HepG2 (cell line): ENCODE data around the gene GPN1. TPM values are rescaled to one million over a fixed set of nuclear protein-coding genes. Genes with fewer than 3 reads are reported as not detected.

ENCODE experiments used
- ATAC-seq: fragments of 200-7000 bp; cut with Tn5 transposase; 3 replicates; pipeline ENCODE4 v1.9.1; 2020; ENCODE audit warnings: mild to moderate bottlenecking, moderate library complexity
- BruUV-seq: library from RNA; stranded (reverse); fragments of 400-500 nt; replicated peaks from 2 replicates; lab custom pipeline; 2021; lab: Mats Ljungman, UMichigan
- CTCF ChIA-PET: fragments of 300-600 bp; formaldehyde crosslinking; extraction: SDS; loops from one replicate; lab custom pipeline; 2021; ENCODE audit warnings: low total read pairs, inconsistent platforms, low intra/inter-chr PET ratio; lab: Yijun Ruan, JAX
- POLR2A ChIA-PET: fragments of 350-600 bp; sonication (Branson Sonifier 250); formaldehyde crosslinking; loops from one replicate; lab custom pipeline; 2020; ENCODE audit warnings: antibody characterized with exemption, inconsistent platforms; lab: Yijun Ruan, JAX
- DNase-seq: peaks from one replicate; pipeline ENCODE4 v3.0.0-alpha.2; 2015; ENCODE audit warnings: low spot score
- FAIRE-seq: peaks from 3 replicates; lab custom pipeline; 2011; peaks lifted over from hg19 to GRCh38; lab: Jason Lieb, UNC
- H2AFZ ChIP-seq: one replicate; pipeline ENCODE4 v1.6.1; 2011; ENCODE audit warnings: low read length, inconsistent platforms
- H3K27ac ChIP-seq: fragments of 300-600 bp; 3 replicates; pipeline ENCODE4 v1.8.0; 2011; ENCODE audit warnings: mixed run types, mild to moderate bottlenecking, mixed read lengths, low read length, inconsistent platforms; ENCODE audit not compliant: insufficient read depth; ENCODE audit errors: extremely low read length
- H3K27me3 ChIP-seq, 2 experiments: fragments of 200-600 bp in 1 of 2; 2 replicates in 1 of 2; 3 replicates in 1 of 2; pipeline versions ENCODE4 v1.6.0 to v1.8.0; 2011; ENCODE audit warnings: low read length in 2 of 2, mild to moderate bottlenecking in 2 of 2, moderate library complexity in 2 of 2, inconsistent platforms in 1 of 2; ENCODE audit not compliant: insufficient read depth in 2 of 2, control insufficient read depth in 1 of 2
- H3K36me3 ChIP-seq, 2 experiments: fragments of 200-600 bp in 1 of 2; replicated peaks in 1 of 2; 2 replicates in 1 of 2; 3 replicates in 1 of 2; pipeline versions ENCODE4 v1.5.1 to v1.8.0; 2011; ENCODE audit warnings: low read length in 2 of 2, inconsistent platforms in 1 of 2; ENCODE audit not compliant: insufficient read depth in 2 of 2, control insufficient read depth in 1 of 2
- H3K4me1 ChIP-seq: 2 replicates; pipeline ENCODE4 v1.5.1; 2012; ENCODE audit warnings: low read length, inconsistent platforms; ENCODE audit not compliant: insufficient read depth
- H3K4me2 ChIP-seq: 2 replicates; pipeline ENCODE4 v1.6.0; 2011; ENCODE audit warnings: low read depth, low read length, inconsistent platforms
- H3K4me3 ChIP-seq, 3 experiments: fragments of 200-600 bp in 1 of 3; sonication (generic), shearing (Covaris generic) in 1 of 3; replicated peaks in 1 of 3; 2 replicates each; pipeline ENCODE4 v1.5.1; 2011 to 2016; ENCODE audit warnings: low read length in 3 of 3, inconsistent platforms in 2 of 3, low read depth in 2 of 3, mild to moderate bottlenecking in 2 of 3, control low read depth in 1 of 3, mixed read lengths in 1 of 3; ENCODE audit not compliant: insufficient read depth in 1 of 3
- H3K79me2 ChIP-seq: one replicate; pipeline ENCODE4 v1.6.1; 2011; ENCODE audit warnings: low read length, inconsistent platforms; ENCODE audit not compliant: insufficient read depth
- H3K9ac ChIP-seq: 2 replicates; pipeline ENCODE4 v1.6.0; 2011; ENCODE audit warnings: mild to moderate bottlenecking, low read depth, low read length, inconsistent platforms; ENCODE audit not compliant: insufficient read depth
- H3K9me3 ChIP-seq: 2 replicates; pipeline ENCODE4 v1.5.1; 2012; ENCODE audit warnings: mild to moderate bottlenecking, low read length
- H4K20me1 ChIP-seq: 2 replicates; pipeline ENCODE4 v1.6.0; 2011; ENCODE audit warnings: inconsistent platforms, mild to moderate bottlenecking, low read length, moderate library complexity; ENCODE audit not compliant: insufficient read depth
- KLF13 ChIP-seq: sonication (generic); formaldehyde crosslinking; IDR thresholded peaks from 2 replicates; pipeline ENCODE4 v1.4.0; 2020; ENCODE audit warnings: mild to moderate bottlenecking, missing genetic modification reagents
- MAFF ChIP-seq: IDR thresholded peaks from 2 replicates; pipeline ENCODE4 v1.6.1; 2011; ENCODE audit warnings: low read depth, low read length, improper control_type of control experiment
- MAFK ChIP-seq, 2 experiments: IDR thresholded peaks in 1 of 2; conservative IDR thresholded peaks in 1 of 2; 2 replicates each; pipeline ENCODE4 v1.6.1; 2011; ENCODE audit warnings: improper control_type of control experiment in 2 of 2, low read length in 2 of 2
- TAF15 ChIP-seq: fragments of 200-400 bp; formaldehyde crosslinking; IDR thresholded peaks from one replicate; pipeline ENCODE4 v1.6.1; 2018; ENCODE audit warnings: mild to moderate bottlenecking, low read depth, low read length; ENCODE audit not compliant: poor library complexity, severe bottlenecking
- TCF7 ChIP-seq: sonication (generic); IDR thresholded peaks from 2 replicates; pipeline ENCODE4 v1.6.1; 2016; ENCODE audit warnings: antibody characterized with exemption, low read depth
- TGIF2 ChIP-seq: IDR thresholded peaks from 2 replicates; pipeline ENCODE4 v1.6.1; 2016; ENCODE audit warnings: control low read depth, missing compliant biosample characterization
- ZNF30 ChIP-seq: sonication (generic); formaldehyde crosslinking; IDR thresholded peaks from 2 replicates; pipeline ENCODE4 v1.5.0; 2020; ENCODE audit warnings: mild to moderate bottlenecking, missing genetic modification reagents
- ZNF570 ChIP-seq: sonication (generic); formaldehyde crosslinking; IDR thresholded peaks from 2 replicates; pipeline ENCODE4 v1.4.0; 2020; ENCODE audit warnings: mild to moderate bottlenecking, missing genetic modification reagents, borderline replicate concordance
- WGBS: methylation state at CpG from one replicate; pipeline ENCODE4 v1.1.6; 2017; ENCODE audit warnings: low lambda C conversion rate; 5-methylcytosine and 5-hydroxymethylcytosine counted together
- in situ Hi-C: cut with HindIII; loops from 2 replicates; pipeline ENCODE4 v1.10.0; 2017; ENCODE audit warnings: low pct_unique_long_range_greater_than_20kb; ENCODE audit not compliant: extremely low pct_ligation_motif_present
- intact Hi-C: fragments of 100-400 bp; cut with micrococcal nuclease; formaldehyde crosslinking; loops from one replicate; pipeline ENCODE4 v1.10.0; 2022; ENCODE audit not compliant: unreplicated experiment
- polyA plus RNA-seq, 8 experiments: library from polyadenylated mRNA; depleted of rRNA in 3 of 8; stranded (reverse) in 7 of 8; unstranded in 1 of 8; fragments of >200 nt; fragmentation: Illumina TruSeq in 4 of 8; extraction: Trizol in 4 of 8; gene quantifications; 2 replicates each; pipeline versions ENCODE4 v1.2.1 to v1.2.3, GENCODE V29; 2011 to 2016; ENCODE audit warnings: low read depth in 4 of 8, missing spikeins in 1 of 8, mixed read lengths in 1 of 8; ENCODE audit not compliant: insufficient read depth in 1 of 8
- total RNA-seq, 5 experiments: library from RNA; depleted of rRNA; stranded (reverse); fragments of >200 nt; fragmentation: Illumina TruSeq; extraction: Trizol; gene quantifications; 2 replicates each; pipeline ENCODE4 v1.2.3, GENCODE V29; 2016; ENCODE audit warnings: low read depth in 1 of 5
- TF ChIP-seq, protein P1 (sequence below): sonication (generic); formaldehyde crosslinking; IDR thresholded peaks from 2 replicates; pipeline ENCODE4 v1.9.0; 2021; ENCODE audit warnings: mild to moderate bottlenecking, missing genetic modification reagents
- TF ChIP-seq, protein P2 (sequence below): IDR thresholded peaks from 2 replicates; pipeline ENCODE4 v1.6.1; 2016; ENCODE audit warnings: missing biosample characterization, missing genetic modification reagents, low read depth

The GPN1 gene
- total and polyA plus RNA-seq, 2 of the 13 experiments (the other 11 are each of a cell fraction or from before 2014, with no cell fraction given) = 54.5 to 62.7 TPM

DNA sequence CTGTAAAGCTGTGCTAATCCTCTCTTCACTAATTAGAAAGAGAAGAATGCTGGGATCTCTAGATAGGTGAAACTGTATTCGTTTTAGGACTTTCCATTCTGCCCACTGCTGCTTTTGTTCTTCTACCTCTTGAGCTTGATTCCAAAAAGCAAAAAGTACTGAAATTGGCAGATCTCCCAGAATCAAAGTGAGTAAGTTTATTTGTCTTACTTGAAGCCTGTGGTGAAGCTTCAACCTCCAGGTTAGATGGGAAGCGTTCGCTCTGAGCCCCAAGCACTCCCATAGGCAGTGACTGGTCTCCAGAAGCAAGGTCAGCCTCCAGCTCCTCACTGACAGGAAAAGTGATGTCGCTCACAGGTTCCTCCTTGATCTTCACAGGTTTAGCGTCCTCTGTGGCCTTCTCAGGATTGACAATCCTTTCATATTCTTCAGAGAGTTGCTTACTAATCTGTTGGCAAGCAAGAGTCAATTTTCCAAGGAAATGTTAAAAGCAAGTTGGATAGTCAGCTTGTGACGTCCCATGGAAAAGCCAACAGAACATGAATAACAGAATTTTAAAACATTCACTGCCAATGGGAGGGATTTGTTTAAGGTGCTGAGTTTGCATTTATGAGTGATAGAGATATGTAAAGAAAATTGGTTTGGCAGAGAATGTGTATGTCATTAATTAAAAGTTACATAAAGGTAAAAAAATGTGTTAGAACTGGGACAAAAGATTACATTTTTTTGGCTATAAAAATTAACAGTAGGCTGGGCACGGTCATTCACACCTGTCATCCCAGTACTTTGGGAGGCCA, 26.5 kb downstream of the GPN1 start:
- ChIA-PET POLR2A (interaction anchor here (0.8 to 1.5 kb wide), 2 partner anchors 8 to 72 kb away, joined by 3 read pairs; partner anchors contain the start of genes SLC4A1AP, SUPT7L and ZNF512), CTCF (no interaction called here)
- no peaks in the 10 kb centered on the region for H3K9me3 ChIP-seq
- H3K36me3 ChIP-seq = peaks cover 32 to 84% of the 10 kb centered on the region in 2 experiments
- no peak overlapping the region for H3K27ac ChIP-seq
- BruUV-seq = no TSS peak
- FAIRE-seq (no peak), ATAC-seq (no peak), DNase-seq (no peak)
- no peaks in the 10 kb centered on the region for H4K20me1 ChIP-seq
- intact Hi-C loops (no loop called here), in situ Hi-C loops (no loop called here)
- 94% methylated on average over 7 of the region's 7 CpGs for WGBS
- H3K4me1 ChIP-seq = no peaks in the 10 kb centered on the region
- TF ChIP-seq, protein P1, sequence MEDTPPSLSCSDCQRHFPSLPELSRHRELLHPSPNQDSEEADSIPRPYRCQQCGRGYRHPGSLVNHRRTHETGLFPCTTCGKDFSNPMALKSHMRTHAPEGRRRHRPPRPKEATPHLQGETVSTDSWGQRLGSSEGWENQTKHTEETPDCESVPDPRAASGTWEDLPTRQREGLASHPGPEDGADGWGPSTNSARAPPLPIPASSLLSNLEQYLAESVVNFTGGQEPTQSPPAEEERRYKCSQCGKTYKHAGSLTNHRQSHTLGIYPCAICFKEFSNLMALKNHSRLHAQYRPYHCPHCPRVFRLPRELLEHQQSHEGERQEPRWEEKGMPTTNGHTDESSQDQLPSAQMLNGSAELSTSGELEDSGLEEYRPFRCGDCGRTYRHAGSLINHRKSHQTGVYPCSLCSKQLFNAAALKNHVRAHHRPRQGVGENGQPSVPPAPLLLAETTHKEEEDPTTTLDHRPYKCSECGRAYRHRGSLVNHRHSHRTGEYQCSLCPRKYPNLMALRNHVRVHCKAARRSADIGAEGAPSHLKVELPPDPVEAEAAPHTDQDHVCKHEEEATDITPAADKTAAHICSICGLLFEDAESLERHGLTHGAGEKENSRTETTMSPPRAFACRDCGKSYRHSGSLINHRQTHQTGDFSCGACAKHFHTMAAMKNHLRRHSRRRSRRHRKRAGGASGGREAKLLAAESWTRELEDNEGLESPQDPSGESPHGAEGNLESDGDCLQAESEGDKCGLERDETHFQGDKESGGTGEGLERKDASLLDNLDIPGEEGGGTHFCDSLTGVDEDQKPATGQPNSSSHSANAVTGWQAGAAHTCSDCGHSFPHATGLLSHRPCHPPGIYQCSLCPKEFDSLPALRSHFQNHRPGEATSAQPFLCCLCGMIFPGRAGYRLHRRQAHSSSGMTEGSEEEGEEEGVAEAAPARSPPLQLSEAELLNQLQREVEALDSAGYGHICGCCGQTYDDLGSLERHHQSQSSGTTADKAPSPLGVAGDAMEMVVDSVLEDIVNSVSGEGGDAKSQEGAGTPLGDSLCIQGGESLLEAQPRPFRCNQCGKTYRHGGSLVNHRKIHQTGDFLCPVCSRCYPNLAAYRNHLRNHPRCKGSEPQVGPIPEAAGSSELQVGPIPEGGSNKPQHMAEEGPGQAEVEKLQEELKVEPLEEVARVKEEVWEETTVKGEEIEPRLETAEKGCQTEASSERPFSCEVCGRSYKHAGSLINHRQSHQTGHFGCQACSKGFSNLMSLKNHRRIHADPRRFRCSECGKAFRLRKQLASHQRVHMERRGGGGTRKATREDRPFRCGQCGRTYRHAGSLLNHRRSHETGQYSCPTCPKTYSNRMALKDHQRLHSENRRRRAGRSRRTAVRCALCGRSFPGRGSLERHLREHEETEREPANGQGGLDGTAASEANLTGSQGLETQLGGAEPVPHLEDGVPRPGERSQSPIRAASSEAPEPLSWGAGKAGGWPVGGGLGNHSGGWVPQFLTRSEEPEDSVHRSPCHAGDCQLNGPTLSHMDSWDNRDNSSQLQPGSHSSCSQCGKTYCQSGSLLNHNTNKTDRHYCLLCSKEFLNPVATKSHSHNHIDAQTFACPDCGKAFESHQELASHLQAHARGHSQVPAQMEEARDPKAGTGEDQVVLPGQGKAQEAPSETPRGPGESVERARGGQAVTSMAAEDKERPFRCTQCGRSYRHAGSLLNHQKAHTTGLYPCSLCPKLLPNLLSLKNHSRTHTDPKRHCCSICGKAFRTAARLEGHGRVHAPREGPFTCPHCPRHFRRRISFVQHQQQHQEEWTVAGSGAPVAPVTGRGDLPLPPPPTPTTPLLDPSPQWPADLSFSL = no peak
- no peak for TF ChIP-seq TCF7
- 0 out of 2 replicates have a peak, but pooled peaks have one; percentile 31 for TF ChIP-seq TGIF2 (CRISPR knock-in tag)
- TF ChIP-seq KLF13 = no peak
- no peak for TF ChIP-seq ZNF570
- TF ChIP-seq, protein P2, sequence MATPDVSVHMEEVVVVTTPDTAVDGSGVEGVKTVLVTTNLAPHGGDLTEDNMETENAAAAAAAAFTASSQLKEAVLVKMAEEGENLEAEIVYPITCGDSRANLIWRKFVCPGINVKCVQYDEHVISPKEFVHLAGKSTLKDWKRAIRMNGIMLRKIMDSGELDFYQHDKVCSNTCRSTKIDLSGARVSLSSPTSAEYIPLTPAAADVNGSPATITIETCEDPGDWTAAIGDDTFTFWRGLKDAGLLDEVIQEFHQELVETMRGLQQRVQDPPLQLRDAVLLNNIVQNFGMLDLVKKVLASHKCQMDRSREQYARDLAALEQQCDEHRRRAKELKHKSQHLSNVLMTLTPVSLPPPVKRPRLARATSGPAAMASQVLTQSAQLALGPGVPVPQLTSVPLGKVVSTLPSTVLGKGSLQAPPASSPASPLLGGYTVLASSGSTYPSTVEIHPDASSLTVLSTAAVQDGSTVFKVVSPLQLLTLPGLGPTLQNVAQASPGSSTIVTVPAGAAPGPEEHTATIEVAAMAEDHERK = no peak
- peak; percentile 87 to 92 for TF ChIP-seq MAFK (conservative IDR thresholded peaks at IDR 0.05 in 1 of 2, IDR thresholded peaks at IDR 0.05 in 1 of 2; ENCODE audit: low read length in 2 of 2)
- peak; percentile 84 for TF ChIP-seq MAFF
- TF ChIP-seq ZNF30 (CRISPR knock-in tag) = no peak
- no peak for TF ChIP-seq TAF15
- H3K9ac ChIP-seq = no peak overlapping the region
- H3K79me2 ChIP-seq = no peaks in the 10 kb centered on the region
- H3K4me2 ChIP-seq = no peak overlapping the region
- no peak overlapping the region for H3K4me3 ChIP-seq
- H3K27me3 ChIP-seq = no peaks in the 10 kb centered on the region
- no peak overlapping the region for H2AFZ ChIP-seq
